HG03103 (cell line): ENCODE measurements around the gene SNX9.
"Not testable (repeated sequence)": the region's sequence is repeated elsewhere in the genome, so short reads cannot be mapped to it uniquely, and the experiment has no call there.

Source experiments
- ATAC-seq: cut with Tn5 transposase; IDR thresholded peaks from one replicate; pipeline ENCODE4 v1.9.1; 2021; ENCODE audit warnings: low read depth; ENCODE audit not compliant: unreplicated experiment

The SNX9 gene

DNA sequence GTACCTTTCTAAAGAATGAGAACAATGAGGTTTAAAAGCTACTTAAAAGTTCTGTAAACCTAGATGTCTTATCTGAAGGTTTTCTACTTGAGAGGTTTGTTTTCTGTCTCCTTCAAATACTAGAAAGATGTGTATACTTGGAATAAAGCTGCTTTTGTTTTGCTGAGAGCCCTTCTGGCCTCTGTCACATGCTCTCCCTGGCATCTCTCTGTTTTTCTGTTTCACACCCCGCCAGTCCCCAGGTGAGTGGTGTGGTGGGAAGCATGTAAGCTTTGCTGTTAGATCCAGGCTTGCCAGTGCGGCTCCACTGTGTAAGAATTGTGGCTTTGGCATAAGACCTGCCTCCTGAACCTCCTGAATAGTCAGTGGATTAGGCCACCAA, 56.8 kb downstream of the SNX9 start:
- peak; percentile 39 for ATAC-seq

DNA sequence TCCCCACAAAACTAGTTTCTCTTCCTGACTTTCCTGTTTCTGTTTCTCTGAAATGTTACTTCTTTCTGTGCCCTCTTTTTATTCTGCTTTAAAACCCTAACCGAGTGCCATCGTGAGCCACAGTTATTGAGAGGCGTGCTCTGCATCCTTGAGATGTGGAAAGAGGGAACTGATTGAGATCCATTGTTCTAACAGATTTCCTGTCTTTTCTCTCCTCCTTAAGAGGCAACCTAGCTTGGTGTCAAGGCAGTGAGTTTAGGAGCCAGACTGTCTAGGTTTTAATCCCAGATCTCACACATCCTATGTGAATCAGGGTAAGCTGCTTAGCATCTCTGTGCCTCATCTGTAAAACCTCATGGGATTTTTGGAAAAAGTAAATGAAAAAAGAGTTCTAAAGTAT, 57.5 kb downstream of the SNX9 start:
- ATAC-seq: no peak

DNA sequence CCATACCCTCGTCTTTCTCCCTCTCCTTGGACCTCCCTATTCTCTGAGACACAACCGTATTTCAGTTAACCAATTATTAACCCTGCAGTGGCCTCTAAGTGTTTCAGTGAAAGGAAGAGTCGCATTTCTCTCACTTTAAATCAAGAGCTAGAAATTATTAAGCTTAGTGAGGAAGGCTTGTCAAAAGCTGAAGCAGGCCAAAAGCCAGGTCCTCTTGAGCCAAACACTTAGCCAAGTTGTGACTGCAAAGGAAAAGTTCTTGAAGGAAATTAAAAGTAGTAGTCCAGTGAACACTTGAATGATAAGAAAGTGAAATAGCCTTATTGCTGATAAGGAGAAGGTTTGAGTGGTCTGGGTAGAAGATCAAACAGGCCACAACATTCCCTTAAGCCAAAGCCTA, 58.3 kb downstream of the SNX9 start:
- ATAC-seq: no peak

DNA sequence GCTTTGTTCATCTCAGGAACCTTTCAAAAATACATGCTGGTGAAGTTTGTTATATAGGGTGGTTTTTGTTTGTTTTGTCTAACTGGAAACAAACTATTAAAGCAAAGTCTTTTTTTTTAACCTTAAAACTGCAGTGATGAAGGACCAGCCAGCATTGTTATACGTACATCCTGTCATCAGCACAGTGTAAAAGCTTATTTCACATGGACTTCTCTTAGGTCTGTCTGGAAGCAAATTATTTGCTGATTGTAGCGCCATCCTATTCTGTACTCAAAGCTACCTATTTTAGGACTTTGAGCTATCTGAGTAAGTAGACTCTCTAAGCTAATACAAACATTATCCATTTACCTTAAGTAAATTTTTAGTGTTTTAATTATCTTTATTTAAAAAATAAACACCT, 61.7 kb downstream of the SNX9 start:
- no peak for ATAC-seq

DNA sequence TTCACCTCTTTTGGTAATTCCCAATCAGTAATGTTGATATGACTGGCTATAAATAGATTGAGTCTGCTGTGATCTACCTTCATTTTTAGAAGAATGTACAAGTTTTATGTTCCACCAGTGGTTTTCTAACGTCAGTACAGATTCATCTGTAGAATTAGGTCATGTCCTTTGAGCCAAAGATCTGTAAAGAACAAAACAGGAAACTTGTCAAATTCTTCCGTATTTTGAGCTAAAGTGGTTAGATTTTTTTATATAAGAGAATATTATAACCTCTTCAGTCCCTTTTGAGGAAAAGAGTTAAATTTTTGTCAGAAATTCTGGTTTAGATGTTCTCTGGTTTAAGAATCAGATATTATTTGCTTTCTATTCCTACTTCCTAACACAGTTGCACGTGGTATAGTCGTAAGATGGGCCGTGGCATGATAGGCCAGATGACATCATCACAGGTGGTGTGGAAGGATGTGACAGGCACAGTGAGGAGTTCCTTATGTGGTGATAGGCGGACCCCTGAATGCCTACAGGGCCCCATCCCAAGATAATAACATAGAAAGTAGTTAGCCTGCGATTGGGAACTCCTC, 62.3 kb downstream of the SNX9 start:
- no peak for ATAC-seq

DNA sequence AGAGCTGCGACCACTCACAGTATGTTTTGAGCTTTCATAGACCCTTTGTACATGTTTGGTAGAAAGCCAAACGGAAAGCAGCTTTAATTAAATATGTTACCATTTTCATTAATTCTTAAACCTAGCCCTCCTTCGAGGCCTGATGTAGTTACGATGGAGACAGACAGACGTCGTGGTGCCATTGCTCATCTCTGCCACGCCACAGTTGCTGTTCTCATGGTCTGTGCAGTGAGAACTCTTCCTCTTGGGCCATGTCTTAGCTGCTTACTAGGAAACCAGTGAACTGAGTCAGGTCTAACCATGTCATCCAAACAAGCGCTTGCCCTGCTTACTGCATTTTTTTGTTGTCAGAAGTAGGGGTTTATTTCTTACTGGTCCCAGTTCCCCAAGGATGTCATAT, 62.8 kb downstream of the SNX9 start:
- ATAC-seq: no peak

DNA sequence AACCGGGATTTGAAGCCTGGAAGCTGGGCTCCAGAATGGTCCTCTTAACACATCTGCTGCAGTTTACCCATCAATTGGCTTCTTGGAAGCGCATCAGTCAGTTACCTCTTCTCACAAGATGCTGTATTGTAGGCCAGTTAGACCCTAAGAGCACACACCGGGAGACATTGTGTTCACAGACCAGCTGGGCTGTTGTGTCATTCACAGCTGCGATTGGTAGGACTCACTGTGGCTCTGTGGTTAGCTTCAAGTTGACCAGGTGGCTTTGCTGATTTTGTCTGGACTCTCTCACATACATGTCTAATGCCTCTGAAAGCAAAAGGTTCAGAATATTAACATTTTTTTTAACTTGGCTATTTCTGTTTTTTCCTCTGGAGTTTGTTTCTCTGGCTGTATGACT, 64.8 kb downstream of the SNX9 start:
- ATAC-seq: no peak

DNA sequence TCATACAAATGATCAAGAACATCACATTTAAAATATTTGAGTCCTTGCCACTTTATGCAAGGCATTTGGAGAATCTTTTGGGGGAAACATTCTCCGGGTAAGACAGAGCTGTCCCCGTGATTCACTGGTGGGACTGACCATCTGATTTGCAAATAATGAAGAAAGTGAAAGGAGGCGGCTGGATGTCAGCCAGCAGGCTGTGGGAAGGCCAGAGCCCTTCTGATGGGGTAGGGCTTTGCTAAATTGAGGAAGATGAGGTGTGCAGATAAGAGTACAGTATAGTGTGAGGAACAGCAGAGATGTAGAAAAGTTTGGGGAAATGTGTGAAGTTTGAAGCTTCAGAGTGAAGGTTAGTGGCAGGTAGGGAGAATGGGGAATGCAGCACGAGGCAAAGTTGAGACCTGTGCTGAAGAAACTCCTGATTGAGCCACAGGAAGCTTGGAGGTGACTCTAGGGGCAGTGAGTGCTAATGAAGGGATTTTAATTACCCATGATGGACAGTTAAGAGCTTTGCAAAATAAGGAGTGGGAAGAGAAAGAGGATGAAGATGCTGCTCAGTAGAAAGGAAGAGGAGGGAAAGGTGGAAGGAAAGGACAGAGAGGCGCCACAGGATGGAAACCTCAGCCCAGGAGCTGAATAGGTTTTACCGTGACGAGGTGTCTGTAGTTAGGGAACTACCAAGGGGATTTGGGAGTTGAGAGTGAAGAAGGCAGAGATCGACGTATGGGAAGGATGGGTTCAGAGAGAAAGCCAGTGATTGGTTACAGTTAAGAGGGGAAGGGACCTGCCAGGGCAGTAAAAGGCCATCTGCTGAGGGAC, 68.7 kb downstream of the SNX9 start:
- no peak for ATAC-seq

DNA sequence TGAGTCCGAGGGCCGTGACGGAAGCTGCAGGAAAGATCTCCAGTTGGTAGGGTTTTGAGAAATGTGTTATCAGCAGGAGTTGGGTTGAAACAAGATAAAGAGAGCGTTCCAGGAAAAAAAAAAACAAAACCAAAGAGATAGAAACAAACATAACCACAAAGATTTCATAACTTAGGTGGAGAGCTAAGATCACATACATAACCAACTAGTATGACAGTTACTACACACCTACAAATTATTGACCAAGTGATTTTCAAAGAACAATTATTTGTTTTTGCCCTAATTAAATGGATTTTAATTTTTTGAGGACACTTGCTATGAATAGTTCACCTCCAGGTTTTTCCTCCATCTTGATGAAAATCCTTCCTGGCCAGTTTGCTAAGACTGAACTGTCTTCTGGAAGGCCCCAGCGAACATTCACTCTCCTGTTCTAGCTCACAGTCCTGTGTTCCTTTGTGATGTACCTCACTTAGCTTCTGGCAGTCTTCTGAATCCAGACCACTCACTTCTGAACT, 69.4 kb downstream of the SNX9 start:
- ATAC-seq: no peak

DNA sequence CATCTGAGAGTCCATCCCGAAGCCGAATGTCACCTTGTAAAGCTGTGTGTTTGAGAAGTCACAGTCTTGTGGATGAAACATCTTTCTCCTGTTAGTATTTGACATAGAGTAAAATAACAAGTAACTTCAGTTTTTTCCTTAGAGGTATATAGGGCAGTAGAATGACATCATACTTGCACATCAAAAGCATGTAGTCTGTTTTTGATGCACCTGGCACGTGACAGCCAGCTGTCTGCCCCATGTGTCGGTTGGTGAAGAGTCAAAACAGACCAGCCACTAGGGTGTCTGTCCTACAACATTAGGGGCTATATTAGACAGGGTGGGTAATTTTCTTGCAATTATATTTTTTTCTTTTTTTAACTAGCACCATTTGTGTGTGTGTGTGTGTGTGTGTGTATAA, 70.2 kb downstream of the SNX9 start:
- no peak for ATAC-seq

DNA sequence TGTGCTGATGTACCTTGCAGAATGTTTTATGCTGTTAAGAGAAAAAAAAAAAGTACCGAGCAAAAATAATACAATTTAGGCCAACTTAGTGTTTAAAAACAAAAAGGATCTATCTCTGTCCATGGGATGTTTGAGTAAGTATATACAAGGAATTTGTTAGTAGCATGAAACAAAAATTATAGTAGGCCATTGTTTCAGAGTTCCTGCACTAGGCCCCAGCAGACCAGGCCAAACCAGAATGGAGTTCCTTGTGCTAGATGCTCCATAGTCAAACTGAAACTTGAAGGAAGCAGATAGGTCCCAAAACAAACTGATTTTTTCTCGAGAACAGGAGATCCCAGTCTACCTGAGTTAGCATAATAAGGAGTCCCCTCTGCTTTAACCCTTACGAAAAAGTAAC, 72.5 kb downstream of the SNX9 start:
- ATAC-seq: no peak

DNA sequence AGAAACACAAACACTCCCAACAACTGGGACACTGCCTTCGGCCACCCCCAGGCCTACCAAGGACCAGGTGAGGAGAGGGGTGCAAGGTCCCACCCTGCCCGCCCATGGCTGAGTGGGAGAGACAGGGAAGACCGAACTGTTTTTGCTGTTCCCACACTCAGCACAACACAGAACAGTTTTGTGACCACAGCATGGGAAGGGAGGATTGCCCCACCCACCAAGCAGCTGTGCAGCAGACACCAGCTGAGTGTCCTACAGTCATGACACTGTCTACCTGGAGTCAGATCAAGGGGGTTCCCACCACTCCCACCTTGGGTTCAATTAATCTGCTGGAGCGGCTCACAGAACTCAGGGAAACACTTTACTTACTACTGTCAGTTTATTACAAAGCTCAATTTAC, 73.9 kb downstream of the SNX9 start:
- ATAC-seq: no peak

DNA sequence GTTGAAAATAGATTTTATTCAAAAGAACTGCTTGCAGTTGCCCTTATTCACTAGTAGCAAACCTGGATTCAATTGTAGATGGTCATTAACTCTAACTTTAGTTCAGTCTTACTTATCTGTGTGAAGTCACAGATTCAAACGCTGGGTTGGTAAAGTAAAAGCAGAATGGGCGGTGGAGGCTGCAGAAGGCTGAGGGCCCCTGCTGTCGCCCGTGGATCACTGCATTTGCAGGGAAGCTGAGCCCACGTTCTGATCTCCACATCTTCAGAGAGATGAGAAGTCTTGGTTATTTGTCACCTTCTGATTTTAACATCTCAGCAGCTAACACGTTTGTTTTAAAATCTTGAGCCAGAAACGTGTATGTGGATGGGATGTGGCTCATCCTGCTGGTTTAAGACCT, 75.1 kb downstream of the SNX9 start:
- ATAC-seq: no peak

DNA sequence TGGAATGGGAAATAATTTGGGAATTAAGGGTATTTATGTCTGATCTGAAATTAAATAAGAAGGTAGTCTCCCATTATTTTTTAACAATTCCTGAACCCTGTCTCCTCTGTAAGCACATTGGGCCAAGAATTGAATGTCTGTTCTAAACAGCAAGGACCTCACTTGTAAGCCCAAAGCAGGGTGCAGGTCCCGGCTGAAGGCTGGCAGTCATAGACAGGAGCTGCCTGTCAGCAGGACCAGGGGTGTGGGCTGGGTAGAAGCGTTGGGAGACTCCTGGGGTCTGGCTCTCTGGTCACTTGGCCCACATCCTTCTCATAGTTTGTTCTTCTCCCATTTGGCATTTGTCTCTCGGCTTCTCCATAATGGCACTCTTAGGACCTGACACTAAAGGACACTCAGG, 75.6 kb downstream of the SNX9 start:
- no peak for ATAC-seq

DNA sequence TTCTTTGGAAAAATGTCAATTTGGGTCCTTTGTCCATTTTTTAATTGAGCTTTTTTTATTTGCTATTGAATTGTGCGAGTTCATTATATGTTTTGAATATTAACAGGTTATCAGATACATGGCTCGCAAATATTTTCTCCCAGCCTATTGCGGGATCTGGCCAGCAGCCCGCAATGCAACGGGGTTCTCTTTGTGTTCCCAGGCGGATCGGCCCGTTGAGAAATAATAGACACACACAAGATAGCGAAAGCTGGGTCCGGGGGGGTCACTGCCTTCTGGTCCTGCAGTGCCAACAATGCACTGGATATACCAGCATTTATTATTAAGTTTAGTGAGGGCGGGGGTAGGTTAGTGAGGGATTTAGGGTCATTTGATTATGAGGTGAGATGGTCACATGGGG, 77.2 kb downstream of the SNX9 start:
- not testable (repeated sequence) for ATAC-seq

DNA sequence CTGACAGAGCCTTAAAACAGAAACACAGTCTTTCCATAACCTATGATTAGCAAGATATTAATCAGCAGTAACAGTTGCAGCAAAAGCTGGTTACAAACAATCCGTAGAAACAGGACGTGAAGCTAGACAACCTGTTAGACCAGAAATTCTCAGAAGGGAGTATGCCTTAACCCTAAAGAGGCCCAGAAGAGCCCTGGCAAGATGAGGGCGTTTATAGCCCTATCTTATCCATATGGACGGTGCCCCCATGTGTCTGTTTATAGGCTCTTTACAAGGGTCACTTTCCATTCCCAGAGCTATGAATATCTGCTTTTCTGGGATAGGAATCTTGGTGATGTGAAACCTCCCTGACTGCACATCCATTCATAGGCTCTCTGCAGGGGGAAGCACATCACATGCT, 77.7 kb downstream of the SNX9 start:
- not testable (repeated sequence) for ATAC-seq

DNA sequence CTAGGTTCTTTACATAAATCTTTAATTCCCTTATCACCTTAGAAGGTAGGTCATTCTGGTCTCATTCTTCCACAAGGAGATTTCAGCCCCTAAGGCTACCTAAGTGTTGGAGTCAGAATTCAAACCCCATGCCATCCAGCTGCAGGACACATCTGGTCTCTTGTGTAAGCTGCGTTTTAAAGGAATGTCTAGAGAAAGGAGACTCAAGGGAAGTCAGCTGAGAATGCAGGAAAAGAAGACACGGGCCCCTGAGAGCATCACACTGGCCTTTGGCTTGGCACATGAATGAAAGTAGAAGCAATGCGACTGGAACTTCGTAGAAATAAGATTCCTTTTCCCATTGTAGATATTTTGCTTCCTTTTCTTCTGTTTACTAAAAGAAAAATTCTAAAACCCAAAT, 82.0 kb downstream of the SNX9 start:
- no peak for ATAC-seq

DNA sequence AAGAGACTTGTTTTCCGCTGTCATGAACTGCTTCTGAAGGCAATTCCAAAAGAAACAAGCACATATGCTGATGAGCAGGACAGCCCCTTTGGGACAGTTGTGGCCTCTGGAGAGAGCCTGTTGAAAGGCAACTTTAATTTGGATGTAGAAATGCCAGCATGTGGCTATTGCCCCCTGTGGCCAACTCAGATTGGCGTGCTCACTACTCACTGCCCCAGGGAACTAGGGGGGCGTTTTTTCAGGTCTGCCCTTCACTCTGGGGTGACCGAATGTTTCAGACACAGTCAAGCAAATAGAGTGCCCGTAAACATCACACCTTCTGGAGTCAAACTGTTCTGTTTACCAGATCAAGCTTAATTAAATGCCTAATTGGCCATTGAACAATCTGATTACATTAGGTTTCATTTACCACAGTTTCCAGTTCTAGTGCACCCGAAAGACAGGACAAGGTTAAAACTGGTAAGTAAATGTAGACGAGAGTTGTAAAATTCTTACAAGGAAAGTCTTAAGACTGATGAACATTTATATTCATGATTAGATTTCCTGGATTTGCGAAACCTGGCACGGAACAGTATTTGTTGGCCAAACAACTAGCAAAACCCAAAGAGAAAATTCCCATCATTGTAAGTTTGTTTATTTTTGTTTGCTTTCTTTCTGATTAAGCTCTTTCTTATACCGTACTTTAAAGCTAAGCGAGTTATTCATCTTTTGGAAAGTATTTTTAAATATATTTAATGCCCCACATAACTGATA, 82.7 kb downstream of the SNX9 start:
- no peak for ATAC-seq

DNA sequence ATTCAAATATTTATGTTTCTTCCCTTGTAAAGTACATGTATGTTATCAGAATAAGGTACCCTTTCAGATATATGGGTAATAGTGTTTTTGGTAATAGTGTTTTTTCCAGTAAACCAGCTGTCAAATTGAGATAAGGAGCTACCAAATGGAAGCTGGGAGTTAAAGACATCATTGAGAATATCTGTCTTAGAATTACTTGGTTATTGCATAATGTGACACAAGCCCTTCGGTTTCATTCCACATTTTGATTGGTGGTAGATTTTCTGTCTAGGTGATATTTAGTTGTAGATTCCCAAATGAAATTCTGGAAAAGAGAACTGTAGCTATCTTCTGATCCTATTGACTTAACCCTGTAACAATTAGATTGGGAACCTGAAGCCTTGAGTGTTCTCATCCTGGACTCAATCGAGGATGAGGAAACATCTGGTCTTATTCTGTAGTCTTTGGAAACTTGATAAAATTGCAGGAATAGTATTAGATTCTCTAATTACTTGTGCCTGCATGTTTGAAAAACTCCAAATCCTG, 83.6 kb downstream of the SNX9 start:
- no peak for ATAC-seq

DNA sequence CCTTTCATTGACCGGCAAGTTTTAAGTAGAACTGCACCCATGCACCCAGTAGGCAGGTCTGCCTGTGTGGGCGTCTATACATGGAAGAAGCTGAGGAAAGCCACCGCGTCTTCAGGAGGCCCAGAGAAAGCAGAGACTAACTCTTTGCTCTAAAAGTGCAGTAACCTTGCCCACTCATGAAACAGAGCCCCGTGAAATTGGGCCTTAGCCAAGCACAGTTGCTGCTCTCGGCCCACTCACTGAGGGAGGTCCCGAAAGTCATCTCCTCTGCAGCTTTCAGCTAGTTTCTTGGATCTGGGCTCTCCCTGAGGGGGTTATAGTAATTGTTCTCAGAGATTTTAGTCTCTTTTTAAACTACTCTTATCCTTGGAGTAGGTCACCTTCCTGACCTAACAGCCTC, 84.6 kb downstream of the SNX9 start:
- no peak for ATAC-seq
